Measurements from ENCODE around the gene DGCR2.

GRCh38 chr22:18996376-18996900, 125.8 kb downstream of the DGCR2 start:
- TF ChIP-seq, protein P1, sequence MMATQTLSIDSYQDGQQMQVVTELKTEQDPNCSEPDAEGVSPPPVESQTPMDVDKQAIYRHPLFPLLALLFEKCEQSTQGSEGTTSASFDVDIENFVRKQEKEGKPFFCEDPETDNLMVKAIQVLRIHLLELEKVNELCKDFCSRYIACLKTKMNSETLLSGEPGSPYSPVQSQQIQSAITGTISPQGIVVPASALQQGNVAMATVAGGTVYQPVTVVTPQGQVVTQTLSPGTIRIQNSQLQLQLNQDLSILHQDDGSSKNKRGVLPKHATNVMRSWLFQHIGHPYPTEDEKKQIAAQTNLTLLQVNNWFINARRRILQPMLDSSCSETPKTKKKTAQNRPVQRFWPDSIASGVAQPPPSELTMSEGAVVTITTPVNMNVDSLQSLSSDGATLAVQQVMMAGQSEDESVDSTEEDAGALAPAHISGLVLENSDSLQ (IDR thresholded peaks at IDR 0.05) = no peak
- TF ChIP-seq FOXK2 (IDR thresholded peaks at IDR 0.05) (no peak), FOXM1 (IDR thresholded peaks at IDR 0.05; ENCODE audit: borderline replicate concordance) (no peak), SP1 (IDR thresholded peaks at IDR 0.05) (no peak), SUZ12 (IDR thresholded peaks at IDR 0.05) (no peak), FOXA1 (IDR thresholded peaks at IDR 0.05) (no peak), TARDBP (IDR thresholded peaks at IDR 0.05) (no peak), ARNT (IDR thresholded peaks at IDR 0.05) (no peak)

Data from HEK293T (cell line).